ENCODE data around the gene EML2.
A peak's percentile ranks its signal among the peaks of the same experiment; 100 is the strongest.

The EML2 gene

GRCh38 chr19:45560686-45561085 lies 78.5 kb downstream of the EML2 start:
- ATAC-seq (replicated peaks): no peak
- H3K27ac Mint-ChIP-seq: peak overlapping the region in 1 of 2 donors; percentile 16
- H3K4me1 Mint-ChIP-seq (ENCODE audit: low read depth in 2 of 2): peaks cover 2 to 11% of the 10 kb centered on the region in 2 donors
- peaks cover 3% of the 10 kb centered on the region for H3K36me3 Mint-ChIP-seq (ENCODE audit: insufficient read depth)
- DNase-seq: no peak
- H3K27me3 Mint-ChIP-seq: no peaks in the 10 kb centered on the region
- no peak overlapping the region for H3K4me3 Mint-ChIP-seq
- H3K9me3 Mint-ChIP-seq: no peaks in the 10 kb centered on the region

GRCh38 chr19:45560038-45560437 lies 79.2 kb downstream of the EML2 start:
- Mint-ChIP-seq H3K36me3 (ENCODE audit: insufficient read depth) (peaks cover 3% of the 10 kb centered on the region), H3K4me1 (ENCODE audit: low read depth in 2 of 2) (peaks cover 2 to 11% of the 10 kb centered on the region in 2 donors), H3K4me3 (no peak overlapping the region), H3K27ac (peak overlapping the region; percentile 16 to 62), H3K27me3 (no peaks in the 10 kb centered on the region), H3K9me3 (no peaks in the 10 kb centered on the region)
- ATAC-seq (replicated peaks): no peak
- DNase-seq: no peak

Data from effector memory CD8-positive, alpha-beta T cell (primary cell).